GM21526 (cell line): Measurements from ENCODE around the gene P2RX6.
"Not testable (repeated sequence)": the region's sequence is repeated elsewhere in the genome, so short reads cannot be mapped to it uniquely, and the experiment has no call there.

ENCODE experiments used
- ATAC-seq: cut with Tn5 transposase; IDR thresholded peaks from one replicate; pipeline ENCODE4 v1.9.1; 2021; ENCODE audit warnings: moderate library complexity; ENCODE audit not compliant: unreplicated experiment, low FRiP score

The P2RX6 gene

GRCh38 chr22:20993304-20994127, 21.4 kb upstream of the P2RX6 start:
- ATAC-seq, result no peak

GRCh38 chr22:20994128-20994901, 20.6 kb upstream of the P2RX6 start:
- ATAC-seq, result no peak

GRCh38 chr22:20994902-20995241, 20.1 kb upstream of the P2RX6 start:
- ATAC-seq, result no peak

- ATAC-seq, result no peak
Observed at GRCh38 chr22:20995329-20996030, 19.5 kb upstream of the P2RX6 start.

- ATAC-seq, result no peak
Observed at GRCh38 chr22:20996031-20996410, 18.9 kb upstream of the P2RX6 start.

- ATAC-seq, result no peak
Observed at GRCh38 chr22:20996598-20997535, 18.1 kb upstream of the P2RX6 start.

- no peak for ATAC-seq
Observed at GRCh38 chr22:20997536-20998257, 17.3 kb upstream of the P2RX6 start.

GRCh38 chr22:20998411-20999336, 16.3 kb upstream of the P2RX6 start:
- no peak for ATAC-seq

GRCh38 chr22:20999350-21000206, 15.4 kb upstream of the P2RX6 start:
- ATAC-seq, result no peak

GRCh38 chr22:21000207-21000986, 14.6 kb upstream of the P2RX6 start:
- no peak for ATAC-seq

- peak; percentile 18 for ATAC-seq
Observed at GRCh38 chr22:21000987-21001600, 13.9 kb upstream of the P2RX6 start.

- peak; percentile 74 for ATAC-seq
Observed at GRCh38 chr22:21001601-21002325, 13.2 kb upstream of the P2RX6 start, which contains the start of gene THAP7. TSS of gene THAP7 (minus strand) at chr22:21002118. CDS start at chr22:21001911, 207 bp downstream.

- ATAC-seq, result no peak
Observed at GRCh38 chr22:21003782-21004181, 11.2 kb upstream of the P2RX6 start.

GRCh38 chr22:21009208-21009607, 5.8 kb upstream of the P2RX6 start:
- not testable (repeated sequence) for ATAC-seq

- ATAC-seq, result no peak
Observed at GRCh38 chr22:21009638-21010425, 5.1 kb upstream of the P2RX6 start.
